DOHH2 (cell line): ENCODE measurements around the gene ADH1B.

Source experiments
- H3F3A ChIP-seq: fragments of 200-600 bp; sonication (generic), shearing (Covaris generic); 2 replicates; pipeline ENCODE4 v1.6.0; 2016; ENCODE audit warnings: antibody characterized with exemption, mild to moderate bottlenecking; ENCODE audit not compliant: control insufficient read depth, insufficient read depth
- H3K27ac ChIP-seq: fragments of 200-600 bp; sonication (generic); 2 replicates; pipeline ENCODE4 v1.5.1; 2014; ENCODE audit warnings: low read depth, mild to moderate bottlenecking, low read length, moderate library complexity
- H3K27me3 ChIP-seq: fragments of 200-600 bp; sonication (generic); 2 replicates; pipeline ENCODE4 v1.6.1; 2014; ENCODE audit warnings: mild to moderate bottlenecking, low read length, mixed read lengths; ENCODE audit not compliant: control insufficient read depth
- H3K36me3 ChIP-seq: fragments of 200-600 bp; sonication (generic); 2 replicates; pipeline ENCODE4 v1.6.1; 2014; ENCODE audit warnings: mild to moderate bottlenecking, low read length, moderate library complexity, mixed read lengths; ENCODE audit not compliant: control insufficient read depth
- H3K4me1 ChIP-seq: fragments of 200-600 bp; sonication (generic); 2 replicates; pipeline ENCODE4 v1.6.1; 2014; ENCODE audit warnings: mild to moderate bottlenecking, low read length, mixed read lengths; ENCODE audit not compliant: control insufficient read depth
- H3K4me2 ChIP-seq: fragments of 200-600 bp; sonication (generic); 2 replicates; pipeline ENCODE4 v1.6.0; 2014; ENCODE audit warnings: mild to moderate bottlenecking, low read length, moderate library complexity
- H3K4me3 ChIP-seq: fragments of 200-600 bp; sonication (generic); 2 replicates; pipeline ENCODE4 v1.5.1; 2014; ENCODE audit warnings: mild to moderate bottlenecking, low read length, mixed read lengths
- H3K79me2 ChIP-seq: fragments of 200-600 bp; sonication (generic); 2 replicates; pipeline ENCODE4 v1.6.1; 2014; ENCODE audit warnings: mild to moderate bottlenecking, low read length, mixed read lengths; ENCODE audit not compliant: control insufficient read depth
- H3K9me2 ChIP-seq: fragments of 200-600 bp; sonication (generic); replicated peaks from 2 replicates; pipeline ENCODE4 v1.6.1; 2014; ENCODE audit warnings: mild to moderate bottlenecking, low read length, mixed read lengths; ENCODE audit not compliant: control insufficient read depth
- H3K9me3 ChIP-seq: fragments of 200-600 bp; sonication (generic); 2 replicates; pipeline ENCODE4 v1.6.1; 2014; ENCODE audit warnings: antibody characterized with exemption, low read length, mixed read lengths; ENCODE audit not compliant: control insufficient read depth, insufficient read depth
- H4K20me1 ChIP-seq: fragments of 200-600 bp; sonication (generic); 2 replicates; pipeline ENCODE4 v1.6.0; 2014; ENCODE audit warnings: low read depth, mild to moderate bottlenecking, antibody characterized with exemption, low read length, moderate library complexity; ENCODE audit not compliant: control insufficient read depth, insufficient read depth
- CTCF ChIP-seq: fragments of 200-600 bp; sonication (generic); IDR thresholded peaks from one replicate; pipeline ENCODE4 v1.5.1; 2014; ENCODE audit warnings: antibody characterized with exemption, mild to moderate bottlenecking, low read depth, low read length; ENCODE audit not compliant: poor library complexity, severe bottlenecking
- EZH2phosphoT487 ChIP-seq: fragments of 200-600 bp; sonication (generic); IDR thresholded peaks from 2 replicates; pipeline ENCODE4 v1.6.1; 2017; ENCODE audit warnings: borderline replicate concordance, mild to moderate bottlenecking, antibody characterized with exemption, low read length, moderate library complexity, mixed read lengths

The ADH1B gene

DNA sequence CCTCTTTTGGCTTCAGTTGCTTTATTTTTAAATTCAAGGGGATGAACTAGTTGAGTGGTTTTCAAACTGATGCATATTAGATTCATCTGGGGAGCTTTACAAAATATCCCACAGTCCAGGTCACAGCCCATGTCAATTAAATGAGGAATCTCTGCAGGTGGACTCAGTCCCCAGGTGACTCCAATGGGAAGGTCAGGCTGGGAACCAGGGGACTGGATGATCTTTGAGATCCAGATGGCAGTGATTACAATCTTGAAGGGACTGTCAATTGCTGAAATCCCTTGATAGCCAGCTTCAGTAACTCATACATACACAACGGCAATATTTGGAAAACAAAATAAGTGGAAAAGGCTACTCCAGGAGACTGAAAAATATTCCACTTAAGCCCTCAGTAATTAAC is 7.0 kb downstream of the ADH1B start:
- no peaks in the 10 kb centered on the region for H4K20me1 ChIP-seq
- no peaks in the 10 kb centered on the region for H3F3A ChIP-seq
- no peaks in the 10 kb centered on the region for H3K36me3 ChIP-seq
- H3K4me2 ChIP-seq: no peak overlapping the region
- H3K4me3 ChIP-seq: no peak overlapping the region
- H3K27me3 ChIP-seq: no peaks in the 10 kb centered on the region
- no peaks in the 10 kb centered on the region for H3K79me2 ChIP-seq
- H3K4me1 ChIP-seq: no peaks in the 10 kb centered on the region
- H3K9me3 ChIP-seq: no peaks in the 10 kb centered on the region
- H3K9me2 ChIP-seq: no peaks in the 10 kb centered on the region
- no peak overlapping the region for H3K27ac ChIP-seq
- TF ChIP-seq CTCF (no peak), EZH2phosphoT487 (no peak)

- Histone ChIP-seq H3K27me3 (no peaks in the 10 kb centered on the region), H4K20me1 (no peaks in the 10 kb centered on the region), H3K9me3 (no peaks in the 10 kb centered on the region), H3K4me2 (no peak overlapping the region), H3K9me2 (no peaks in the 10 kb centered on the region), H3K4me1 (no peaks in the 10 kb centered on the region), H3K4me3 (no peak overlapping the region), H3K79me2 (no peaks in the 10 kb centered on the region), H3K27ac (no peak overlapping the region), H3F3A (no peaks in the 10 kb centered on the region), H3K36me3 (no peaks in the 10 kb centered on the region)
- no peak for TF ChIP-seq EZH2phosphoT487
- TF ChIP-seq CTCF: no peak
Observed at GRCh38 chr4:99310389-99310788, 10.8 kb downstream of the ADH1B start.

DNA sequence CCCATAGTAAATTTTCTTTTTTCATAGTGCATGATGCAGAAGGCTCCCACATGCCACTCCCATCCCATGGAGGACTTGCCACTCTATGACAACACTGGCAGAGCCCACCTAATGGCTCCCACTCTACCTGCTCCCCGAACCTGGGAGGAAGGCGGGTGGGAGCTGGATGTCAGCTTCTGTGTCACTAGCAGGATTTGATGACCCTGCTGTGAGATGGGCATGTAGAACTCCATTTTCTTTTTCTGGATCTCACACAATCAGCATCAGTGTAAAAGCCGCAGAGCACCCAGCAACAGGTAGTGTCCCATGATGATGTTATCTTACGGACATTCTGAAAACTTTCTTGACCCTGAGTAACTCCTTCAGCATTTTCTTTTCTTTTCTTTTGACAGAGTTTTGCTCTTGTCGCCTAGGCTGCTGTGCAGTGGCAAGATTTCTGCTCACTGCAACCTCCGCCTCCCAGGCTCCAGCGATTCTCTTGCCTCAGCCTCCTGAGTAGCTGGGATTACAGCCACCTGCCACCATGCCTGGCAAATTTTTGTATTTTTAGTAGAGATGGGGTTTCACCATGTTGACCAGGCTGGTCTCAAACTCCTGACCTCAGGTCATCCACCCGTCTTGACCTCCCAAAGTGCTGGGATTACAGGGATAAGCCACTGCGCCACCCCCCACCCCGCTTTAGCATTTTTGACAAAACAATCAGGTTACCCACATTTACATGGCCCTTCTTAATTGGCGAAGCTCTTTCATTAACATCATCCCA is 15.4 kb downstream of the ADH1B start:
- Histone ChIP-seq H3K9me2 (no peaks in the 10 kb centered on the region), H3F3A (no peaks in the 10 kb centered on the region), H3K27me3 (no peaks in the 10 kb centered on the region), H3K79me2 (no peaks in the 10 kb centered on the region), H3K4me1 (no peaks in the 10 kb centered on the region), H4K20me1 (no peaks in the 10 kb centered on the region), H3K9me3 (no peaks in the 10 kb centered on the region), H3K4me3 (no peak overlapping the region), H3K27ac (no peak overlapping the region), H3K4me2 (no peak overlapping the region), H3K36me3 (no peaks in the 10 kb centered on the region)
- TF ChIP-seq CTCF (no peak), EZH2phosphoT487 (no peak)
